HG02642 (cell line): ENCODE measurements around the gene MEX3D.

Source experiments
- ATAC-seq: cut with Tn5 transposase; IDR thresholded peaks from one replicate; pipeline ENCODE4 v1.9.1; 2021; ENCODE audit warnings: mild to moderate bottlenecking; ENCODE audit not compliant: unreplicated experiment, poor library complexity

Gene MEX3D

GRCh38 chr19:1598777-1599459 is 30.8 kb upstream of the MEX3D start:
- no peak for ATAC-seq

- ATAC-seq: no peak
These were observed 25.3 kb upstream of the MEX3D start for GRCh38 chr19:1593501-1593772.

DNA sequence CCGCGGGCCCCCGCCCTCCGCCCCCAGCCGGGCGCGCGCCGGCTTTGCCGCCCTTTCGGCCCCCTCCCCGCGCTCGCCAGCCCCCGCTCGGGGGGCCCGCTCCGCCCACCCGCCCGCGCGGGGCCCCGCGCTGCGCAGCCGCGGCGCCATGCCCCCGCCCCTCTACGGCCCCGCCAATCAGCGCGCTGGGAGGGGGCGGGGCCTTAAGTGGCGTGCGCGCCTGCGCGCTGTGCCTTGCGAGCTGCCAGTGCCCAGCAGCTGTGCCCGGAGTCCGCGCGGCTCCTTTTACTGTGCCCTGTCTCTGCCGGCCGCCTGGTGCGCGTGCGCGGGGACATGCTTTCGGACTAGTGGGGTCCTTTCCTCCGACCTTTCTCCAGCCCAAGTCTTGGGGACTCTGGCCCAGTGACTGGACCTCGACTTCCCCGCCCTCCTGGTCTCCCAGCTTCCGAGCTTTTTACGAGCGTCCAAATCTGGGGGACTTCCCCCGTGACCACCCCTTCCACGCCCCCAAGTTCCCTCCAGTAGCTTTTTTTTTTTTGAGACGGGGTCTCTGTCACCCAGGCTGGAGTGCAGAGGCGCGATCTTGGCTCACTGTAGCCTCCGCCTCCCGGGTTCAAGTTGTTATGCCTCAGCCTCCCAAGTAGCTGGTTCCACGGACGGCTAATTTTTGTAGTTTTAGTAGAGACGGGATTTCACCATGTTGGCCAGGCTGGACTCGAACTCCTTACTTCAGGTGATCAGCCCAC is 24.8 kb upstream of the MEX3D start, which contains the start of gene MBD3:
Gene MBD3, minus strand, starts transcription at position 111 of the 746 bp plus-strand sequence. CDS start 234 bp downstream, outside the sequence.
- peak; percentile 63 for ATAC-seq

GRCh38 chr19:1592024-1592754 is 24.1 kb upstream of the MEX3D start:
- peak; percentile 76 for ATAC-seq

DNA sequence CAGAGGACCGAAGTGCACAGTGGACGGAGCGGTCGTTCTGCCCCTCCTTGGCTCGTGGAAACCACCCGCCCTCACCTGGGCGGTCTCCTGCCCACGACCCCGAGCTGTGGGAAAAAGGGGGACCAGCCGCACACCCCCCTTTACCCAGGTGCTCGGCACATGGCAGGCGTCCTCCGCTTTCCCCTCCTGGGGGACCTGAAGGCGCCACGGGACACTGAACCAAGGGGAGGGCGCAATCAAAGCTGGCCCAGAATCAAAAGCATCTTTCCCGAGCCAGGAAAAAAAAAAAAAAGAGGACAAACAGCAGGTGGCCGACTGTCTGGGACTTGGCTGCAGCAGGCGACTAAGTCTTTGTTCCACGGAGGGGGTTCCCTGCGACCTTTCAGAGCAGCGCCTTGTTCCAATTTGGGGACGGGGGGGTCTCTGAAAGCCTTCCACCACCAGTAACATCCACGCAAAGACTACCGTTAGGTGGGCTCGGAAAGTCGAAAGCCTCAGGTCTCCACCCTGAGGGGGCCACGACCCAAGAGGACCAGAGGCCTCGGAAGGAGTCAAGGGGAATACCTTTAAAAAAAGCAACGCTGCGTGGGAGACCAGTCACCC is 23.4 kb upstream of the MEX3D start:
- no peak for ATAC-seq

- ATAC-seq: no peak
These were observed 22.7 kb upstream of the MEX3D start for GRCh38 chr19:1590641-1591397.

- ATAC-seq: no peak
These were observed 19.7 kb upstream of the MEX3D start for GRCh38 chr19:1587872-1588271.

DNA sequence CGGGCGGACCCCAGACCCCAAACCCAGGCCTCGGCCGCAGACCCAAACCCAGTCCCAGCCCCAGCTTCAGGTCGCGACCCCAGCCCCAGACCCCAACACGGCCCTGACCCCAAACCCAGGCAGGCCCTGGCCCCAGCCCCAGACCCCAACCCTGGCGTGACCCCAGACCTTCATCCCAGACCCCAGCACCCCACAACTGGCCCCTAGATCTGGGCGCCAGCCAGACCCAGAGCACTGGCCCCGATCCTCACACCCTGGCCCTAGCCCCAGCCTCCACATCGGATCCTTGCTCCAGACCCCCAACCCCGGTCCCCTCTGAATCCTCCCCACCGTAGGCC is 17.1 kb upstream of the MEX3D start:
- no peak for ATAC-seq

DNA sequence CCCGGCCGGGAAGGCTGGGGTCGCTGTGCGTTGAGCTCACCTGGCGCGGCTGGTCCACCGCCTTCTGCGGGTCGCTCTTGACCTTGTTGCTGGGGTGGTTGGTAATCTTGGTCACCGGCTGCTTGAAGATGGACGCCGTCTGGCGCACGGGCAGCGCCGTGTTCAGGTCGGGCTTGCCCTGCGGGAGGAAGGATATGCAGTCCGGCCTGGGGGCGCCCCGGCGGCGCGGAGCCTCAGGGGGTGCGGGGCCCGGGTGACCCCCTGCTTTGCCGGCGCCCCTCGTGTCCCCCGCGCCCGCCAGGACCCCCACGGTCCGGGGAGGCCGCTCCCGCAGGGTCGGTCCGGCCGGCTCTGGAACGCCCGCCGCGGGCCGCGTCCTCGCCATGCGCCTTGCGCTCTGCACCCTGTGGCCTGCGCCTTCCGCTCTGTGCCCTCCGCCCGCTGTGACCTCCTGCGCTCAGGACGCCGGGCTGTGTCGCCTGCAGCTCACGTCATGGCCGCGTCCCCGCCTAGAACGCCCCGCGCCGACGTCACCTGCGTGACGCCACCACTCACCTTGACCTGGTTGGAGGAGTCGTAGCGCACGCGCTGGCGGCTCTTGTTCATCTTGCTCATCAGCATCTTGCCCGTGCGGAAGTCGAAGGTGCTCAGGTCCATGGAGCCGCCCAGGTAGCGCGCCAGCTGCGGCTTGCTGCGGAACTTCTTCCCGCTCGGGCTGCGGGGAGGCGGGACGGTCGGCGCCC is 16.5 kb upstream of the MEX3D start:
- ATAC-seq: no peak

DNA sequence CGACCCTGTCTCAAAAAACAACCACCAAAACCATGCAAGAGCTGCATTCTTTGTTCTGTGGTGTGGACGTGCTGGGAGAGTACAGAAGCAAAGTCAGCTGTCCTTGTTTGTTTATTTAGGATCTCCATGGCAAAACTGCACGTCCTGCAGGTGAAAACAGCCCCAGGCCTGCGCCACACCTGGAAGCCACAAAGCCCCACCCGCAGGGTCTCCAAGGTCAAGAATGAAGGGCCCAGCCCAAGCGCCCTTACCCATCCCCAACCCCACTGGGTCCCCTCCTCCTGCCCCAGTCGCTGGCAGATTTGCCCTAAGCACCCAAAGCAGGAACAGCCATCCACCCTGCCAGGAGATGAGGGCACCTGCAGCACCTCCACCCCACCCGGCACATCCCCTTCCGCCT is 14.1 kb upstream of the MEX3D start:
- no peak for ATAC-seq

DNA sequence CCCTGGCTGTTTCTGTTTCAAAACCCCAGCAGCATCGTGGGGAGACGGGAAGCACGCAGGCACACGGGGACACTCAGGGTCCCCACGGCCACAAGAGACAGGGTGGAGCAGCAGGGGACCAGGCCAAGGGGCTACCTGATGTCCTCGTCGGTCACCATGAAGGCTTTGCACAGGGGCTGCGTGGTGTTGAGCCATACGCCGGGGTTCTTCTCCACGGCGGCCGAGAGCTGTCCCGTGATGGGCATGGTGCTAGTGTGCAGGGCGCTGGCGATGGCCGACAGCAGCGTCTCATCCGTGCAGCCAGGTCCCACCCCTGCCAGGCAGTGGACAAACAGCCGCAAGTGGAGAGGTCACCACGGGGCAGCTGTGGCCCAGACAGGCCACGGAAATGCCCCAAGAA is 12.8 kb upstream of the MEX3D start:
- no peak for ATAC-seq

- ATAC-seq: no peak
These were observed 12.3 kb upstream of the MEX3D start for GRCh38 chr19:1580382-1580781.

DNA sequence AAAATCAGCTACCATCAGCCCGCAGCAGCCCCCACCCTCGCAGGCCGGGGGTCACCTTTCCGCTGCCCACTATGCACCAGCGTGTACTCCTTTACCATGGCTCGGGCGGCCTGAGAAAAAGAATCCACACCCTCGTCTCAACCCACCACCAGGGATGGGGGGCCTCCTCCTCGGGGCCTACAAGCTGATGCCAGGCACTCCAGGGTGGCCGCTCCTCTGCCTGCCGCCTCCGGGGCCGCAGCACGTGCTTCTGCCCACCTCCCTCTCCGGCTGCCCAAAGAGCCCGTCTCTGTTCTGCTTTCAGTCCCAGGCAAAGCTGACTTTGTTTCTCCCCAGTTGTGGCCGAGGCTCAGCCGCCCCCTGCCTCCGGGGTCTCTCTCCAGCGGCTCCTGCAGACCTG is 11.1 kb upstream of the MEX3D start:
- no peak for ATAC-seq

- ATAC-seq: no peak
These were observed 9.9 kb upstream of the MEX3D start for GRCh38 chr19:1577929-1578618.

GRCh38 chr19:1577090-1577928 is 9.2 kb upstream of the MEX3D start:
- no peak for ATAC-seq

- no peak for ATAC-seq
These were observed 8.3 kb upstream of the MEX3D start for GRCh38 chr19:1576242-1577089.
